ENCODE results near the gene LYRM4. TPM values are rescaled to one million over a fixed set of nuclear protein-coding genes. Genes with fewer than 3 reads are reported as not detected.

LYRM4 gene
- total RNA-seq, 1 donor from 2014 or later, result 19.2 TPM

DNA sequence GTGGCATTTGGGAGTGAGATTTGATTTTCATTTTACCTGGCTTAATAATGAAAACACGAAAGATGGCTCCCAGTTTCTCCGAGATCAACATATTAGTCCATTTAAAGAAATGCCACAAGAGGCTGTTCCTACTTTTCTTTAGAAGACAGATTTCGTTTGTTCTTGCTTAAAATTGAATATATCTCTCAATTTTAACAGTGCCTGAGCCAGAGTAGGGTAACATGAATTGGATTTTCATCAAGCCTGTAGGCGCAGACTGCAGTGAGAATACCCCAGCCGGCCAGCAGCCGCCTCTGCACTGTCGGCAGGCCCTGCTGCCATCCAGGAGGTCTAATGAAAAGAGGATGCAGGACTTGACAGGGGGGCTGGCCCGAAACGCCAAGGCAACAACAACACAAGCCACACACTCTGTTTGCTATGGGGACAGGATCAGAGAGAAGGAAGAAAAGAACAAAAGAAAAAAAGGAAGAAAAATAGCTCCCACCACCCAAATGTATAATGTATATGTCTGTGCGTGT lies 103.1 kb downstream of the LYRM4 start:
- TF ChIP-seq POLR2A (IDR thresholded peaks at IDR 0.05), result no peak
- TF ChIP-seq, protein P1, sequence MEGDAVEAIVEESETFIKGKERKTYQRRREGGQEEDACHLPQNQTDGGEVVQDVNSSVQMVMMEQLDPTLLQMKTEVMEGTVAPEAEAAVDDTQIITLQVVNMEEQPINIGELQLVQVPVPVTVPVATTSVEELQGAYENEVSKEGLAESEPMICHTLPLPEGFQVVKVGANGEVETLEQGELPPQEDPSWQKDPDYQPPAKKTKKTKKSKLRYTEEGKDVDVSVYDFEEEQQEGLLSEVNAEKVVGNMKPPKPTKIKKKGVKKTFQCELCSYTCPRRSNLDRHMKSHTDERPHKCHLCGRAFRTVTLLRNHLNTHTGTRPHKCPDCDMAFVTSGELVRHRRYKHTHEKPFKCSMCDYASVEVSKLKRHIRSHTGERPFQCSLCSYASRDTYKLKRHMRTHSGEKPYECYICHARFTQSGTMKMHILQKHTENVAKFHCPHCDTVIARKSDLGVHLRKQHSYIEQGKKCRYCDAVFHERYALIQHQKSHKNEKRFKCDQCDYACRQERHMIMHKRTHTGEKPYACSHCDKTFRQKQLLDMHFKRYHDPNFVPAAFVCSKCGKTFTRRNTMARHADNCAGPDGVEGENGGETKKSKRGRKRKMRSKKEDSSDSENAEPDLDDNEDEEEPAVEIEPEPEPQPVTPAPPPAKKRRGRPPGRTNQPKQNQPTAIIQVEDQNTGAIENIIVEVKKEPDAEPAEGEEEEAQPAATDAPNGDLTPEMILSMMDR (IDR thresholded peaks at IDR 0.05), result no peak
- TF ChIP-seq POLR2AphosphoS5 (IDR thresholded peaks at IDR 0.05; ENCODE audit: insufficient read depth in 1 of 2, low read depth in 1 of 2), result no peak
- DNase-seq (ENCODE audit: extremely low spot score in 2 of 2), result no peak
- no peak overlapping the region for H3K27ac ChIP-seq
- H3K4me3 ChIP-seq, result no peak overlapping the region
- H3K4me1 ChIP-seq, result no peaks in the 10 kb centered on the region
- no peaks in the 10 kb centered on the region for H3K36me3 ChIP-seq
- H3K27me3 ChIP-seq, result no peaks in the 10 kb centered on the region
- no peaks in the 10 kb centered on the region for H3K9me3 ChIP-seq
- intact Hi-C loops (cut with DNase I), result no loop called here

DNA sequence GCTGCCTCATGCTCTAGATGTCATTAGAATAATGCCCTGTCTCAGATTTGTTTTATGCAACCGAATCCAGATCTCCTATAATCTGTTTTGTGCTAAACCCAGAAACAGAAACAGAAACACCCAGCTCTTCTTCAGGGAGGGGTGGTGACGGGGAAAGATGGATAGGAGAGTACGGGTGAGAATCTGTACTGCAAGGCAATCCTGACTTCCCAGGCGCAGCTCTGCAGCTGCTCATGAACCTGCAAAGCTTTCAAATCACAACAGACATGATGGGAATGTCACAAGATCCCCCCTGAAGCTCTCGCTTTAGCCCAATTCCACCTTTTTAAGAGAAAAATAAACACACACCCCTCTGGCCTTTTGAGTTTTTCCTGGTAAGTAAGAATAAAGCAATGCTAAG lies 104.1 kb downstream of the LYRM4 start:
- no peak for DNase-seq (ENCODE audit: extremely low spot score in 2 of 2)
- Histone ChIP-seq H3K4me1 (peaks cover 8% of the 10 kb centered on the region), H3K36me3 (no peaks in the 10 kb centered on the region), H3K9me3 (no peaks in the 10 kb centered on the region), H3K27ac (no peak overlapping the region), H3K27me3 (no peaks in the 10 kb centered on the region), H3K4me3 (no peak overlapping the region)
- TF ChIP-seq POLR2A (IDR thresholded peaks at IDR 0.05) (no peak), POLR2AphosphoS5 (IDR thresholded peaks at IDR 0.05; ENCODE audit: insufficient read depth in 1 of 2, low read depth in 1 of 2) (no peak)
- TF ChIP-seq, protein P1 (IDR thresholded peaks at IDR 0.05), result no peak
- intact Hi-C loops (cut with DNase I), result no loop called here

DNA sequence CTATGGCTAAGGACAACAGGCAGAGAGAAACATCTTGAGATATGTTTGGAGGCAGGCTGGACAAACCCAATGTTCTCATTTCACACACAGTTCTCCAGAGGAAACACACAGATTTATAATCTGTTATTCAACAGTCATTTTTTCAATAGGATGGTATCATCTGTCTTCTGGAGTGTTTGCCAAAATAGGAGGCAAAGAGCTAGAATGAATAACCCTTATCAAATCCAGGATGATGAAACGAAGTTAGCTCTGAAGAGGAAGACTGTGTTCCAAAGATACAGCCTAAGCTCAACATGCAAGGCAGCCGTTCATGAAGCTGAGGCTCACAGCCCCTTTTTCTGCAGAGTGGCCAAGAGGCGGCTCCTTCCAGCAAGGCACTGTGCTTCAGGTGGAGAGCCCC lies 104.8 kb downstream of the LYRM4 start:
- Histone ChIP-seq H3K27ac (no peak overlapping the region), H3K4me3 (no peak overlapping the region), H3K27me3 (no peaks in the 10 kb centered on the region), H3K36me3 (no peaks in the 10 kb centered on the region), H3K4me1 (peaks cover 8% of the 10 kb centered on the region), H3K9me3 (no peaks in the 10 kb centered on the region)
- intact Hi-C loops (cut with DNase I), result no loop called here
- DNase-seq (ENCODE audit: extremely low spot score in 2 of 2), result no peak
- TF ChIP-seq POLR2AphosphoS5 (IDR thresholded peaks at IDR 0.05; ENCODE audit: insufficient read depth in 1 of 2, low read depth in 1 of 2) (no peak), POLR2A (IDR thresholded peaks at IDR 0.05) (no peak)
- TF ChIP-seq, protein P1 (IDR thresholded peaks at IDR 0.05), result no peak

DNA sequence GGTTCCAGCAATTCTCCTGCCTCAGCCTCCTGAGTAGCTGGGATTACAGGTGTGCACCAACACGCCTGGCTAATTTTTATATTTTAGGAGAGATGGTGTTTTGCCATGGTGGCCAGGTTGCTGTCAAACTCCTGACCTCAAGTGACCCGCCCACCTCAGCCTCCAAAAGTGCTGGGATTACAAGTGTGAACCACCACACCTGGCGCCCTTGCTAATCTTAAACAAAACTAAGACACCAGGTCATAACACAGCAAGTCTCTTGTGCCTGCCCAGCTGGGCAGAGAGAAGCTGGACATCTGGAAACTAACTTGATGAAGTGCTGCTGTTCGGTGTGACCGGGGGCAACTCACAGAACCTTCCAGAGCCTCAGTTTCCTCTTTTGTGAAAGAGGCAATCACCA lies 107.6 kb downstream of the LYRM4 start:
- no peaks in the 10 kb centered on the region for H3K9me3 ChIP-seq

DNA sequence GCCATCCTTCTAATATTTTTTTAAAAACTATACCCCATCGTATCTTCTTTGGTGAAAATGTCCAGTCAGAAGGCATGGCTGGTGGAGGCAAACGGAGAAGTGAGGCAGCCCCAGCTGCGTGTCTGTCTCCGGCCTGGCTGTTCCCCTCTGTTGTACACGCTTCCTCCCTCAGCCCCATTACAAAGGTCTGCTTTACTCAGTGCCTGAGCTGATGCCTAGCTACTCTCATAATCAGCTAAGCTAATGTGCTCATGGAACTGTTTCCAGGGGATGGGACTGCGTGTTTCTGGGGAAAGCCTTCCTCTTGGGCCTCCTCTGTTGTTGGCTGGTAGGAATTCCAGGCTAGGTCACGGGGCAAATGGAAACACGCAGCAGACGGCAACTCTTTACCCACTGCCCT lies 108.3 kb downstream of the LYRM4 start:
- Histone ChIP-seq H3K4me1 (peaks cover 8% of the 10 kb centered on the region), H3K27ac (no peak overlapping the region), H3K27me3 (no peaks in the 10 kb centered on the region), H3K36me3 (no peaks in the 10 kb centered on the region), H3K9me3 (no peaks in the 10 kb centered on the region), H3K4me3 (no peak overlapping the region)
- intact Hi-C loops (cut with DNase I), result no loop called here
- TF ChIP-seq POLR2A (IDR thresholded peaks at IDR 0.05), result no peak
- TF ChIP-seq, protein P1 (IDR thresholded peaks at IDR 0.05), result no peak
- TF ChIP-seq POLR2AphosphoS5 (IDR thresholded peaks at IDR 0.05; ENCODE audit: insufficient read depth in 1 of 2, low read depth in 1 of 2), result no peak
- peak in 1 of 2 donors; percentile 65 for DNase-seq (ENCODE audit: extremely low spot score in 2 of 2)

More for the DNA sequence above, 107.6 kb downstream of the LYRM4 start:
- TF ChIP-seq, protein P1 (IDR thresholded peaks at IDR 0.05), result no peak
- TF ChIP-seq POLR2AphosphoS5 (IDR thresholded peaks at IDR 0.05; ENCODE audit: insufficient read depth in 1 of 2, low read depth in 1 of 2) (no peak), POLR2A (IDR thresholded peaks at IDR 0.05) (no peak)
- Histone ChIP-seq H3K27ac (no peak overlapping the region), H3K4me3 (no peak overlapping the region), H3K27me3 (no peaks in the 10 kb centered on the region), H3K4me1 (peaks cover 8% of the 10 kb centered on the region), H3K36me3 (no peaks in the 10 kb centered on the region)
- DNase-seq (ENCODE audit: extremely low spot score in 2 of 2), result peak in 1 of 2 donors; percentile 54
- intact Hi-C loops (cut with DNase I), result no loop called here
